SK-N-SH treated with all-trans-retinoic acid at 6 μM for 48 hours (cell line): ENCODE results near the gene PARVB.

ENCODE experiments used
- ATAC-seq: fragments of 200-7000 bp; cut with Tn5 transposase; 3 replicates; pipeline ENCODE4 v1.9.1; 2020; ENCODE audit warnings: mild to moderate bottlenecking, moderate library complexity
- ARNTL ChIP-seq: fragments of 450-650 bp; formaldehyde crosslinking; IDR thresholded peaks from 2 replicates; pipeline ENCODE4 v1.5.0; 2020; ENCODE audit warnings: low read depth, mild to moderate bottlenecking, moderate library complexity, borderline replicate concordance
- BACH2 ChIP-seq: fragments of 250-450 bp; sonication (Bioruptor Pico); IDR thresholded peaks from 2 replicates; pipeline ENCODE4 v1.9.0; 2021; ENCODE audit warnings: mild to moderate bottlenecking, borderline replicate concordance
- CREB5 ChIP-seq: fragments of 250-450 bp; sonication (Bioruptor Pico); IDR thresholded peaks from 2 replicates; pipeline ENCODE4 v1.5.1; 2020; ENCODE audit warnings: low read depth, mild to moderate bottlenecking, moderate library complexity
- CSDC2 ChIP-seq: fragments of 250-450 bp; sonication (Bioruptor Pico); IDR thresholded peaks from 2 replicates; pipeline ENCODE4 v1.5.0; 2020; ENCODE audit warnings: mild to moderate bottlenecking, moderate library complexity
- ESRRG ChIP-seq: fragments of 250-450 bp; sonication (Bioruptor Pico); IDR thresholded peaks from 2 replicates; pipeline ENCODE4 v1.6.1; 2021; ENCODE audit warnings: mild to moderate bottlenecking
- GLIS3 ChIP-seq: fragments of 250-450 bp; sonication (Bioruptor Pico); IDR thresholded peaks from 2 replicates; pipeline ENCODE4 v1.5.0; 2020; ENCODE audit warnings: mild to moderate bottlenecking, moderate library complexity
- ISL1 ChIP-seq: fragments of 250-450 bp; sonication (Bioruptor Pico); IDR thresholded peaks from 2 replicates; pipeline ENCODE4 v2.1.2; 2022; ENCODE audit warnings: mild to moderate bottlenecking, moderate library complexity
- OSR1 ChIP-seq: fragments of 250-450 bp; sonication (Bioruptor Pico); IDR thresholded peaks from 2 replicates; pipeline ENCODE4 v1.8.0; 2022; ENCODE audit warnings: moderate library complexity, mild to moderate bottlenecking, inconsistent platforms
- PATZ1 ChIP-seq: fragments of 250-450 bp; sonication (Bioruptor Pico); IDR thresholded peaks from 2 replicates; pipeline ENCODE4 v1.8.0; 2020; ENCODE audit warnings: mild to moderate bottlenecking, moderate library complexity, borderline replicate concordance
- POU6F1 ChIP-seq: fragments of 250-450 bp; sonication (Bioruptor Pico); IDR thresholded peaks from 2 replicates; pipeline ENCODE4 v1.8.0; 2021; ENCODE audit warnings: low read depth, mild to moderate bottlenecking, moderate library complexity, borderline replicate concordance
- PPARA ChIP-seq: fragments of 250-450 bp; sonication (Bioruptor Pico); IDR thresholded peaks from 2 replicates; pipeline ENCODE4 v1.5.0; 2020; ENCODE audit warnings: mild to moderate bottlenecking, borderline replicate concordance
- RARB ChIP-seq: fragments of 250-450 bp; sonication (Bioruptor Pico); IDR thresholded peaks from 2 replicates; pipeline ENCODE4 v1.8.0; 2021; ENCODE audit warnings: mild to moderate bottlenecking, moderate library complexity
- SNAI2 ChIP-seq: fragments of 250-450 bp; sonication (Bioruptor Pico); IDR thresholded peaks from 2 replicates; pipeline ENCODE4 v1.5.0; 2020; ENCODE audit warnings: mild to moderate bottlenecking, moderate library complexity
- TCF4 ChIP-seq: fragments of 250-450 bp; sonication (Bioruptor Pico); IDR thresholded peaks from 2 replicates; pipeline ENCODE4 v1.8.0; 2021; ENCODE audit warnings: mild to moderate bottlenecking, moderate library complexity, borderline replicate concordance
- TOX ChIP-seq: fragments of 250-450 bp; sonication (Bioruptor Pico); IDR thresholded peaks from 2 replicates; pipeline ENCODE4 v1.8.0; 2021; ENCODE audit warnings: mild to moderate bottlenecking, moderate library complexity, borderline replicate concordance
- TSHZ2 ChIP-seq: fragments of 250-450 bp; sonication (Bioruptor Pico); IDR thresholded peaks from 2 replicates; pipeline ENCODE4 v1.5.0; 2020; ENCODE audit warnings: mild to moderate bottlenecking, moderate library complexity
- ZC3H10 ChIP-seq: fragments of 250-450 bp; sonication (Bioruptor Pico); IDR thresholded peaks from 2 replicates; pipeline ENCODE4 v1.5.1; 2021; ENCODE audit warnings: mild to moderate bottlenecking, moderate library complexity
- ZFP3 ChIP-seq: fragments of 250-450 bp; sonication (Bioruptor Pico); IDR thresholded peaks from 2 replicates; pipeline ENCODE4 v1.5.0; 2020; ENCODE audit warnings: mild to moderate bottlenecking, moderate library complexity
- ZFP30 ChIP-seq: fragments of 450-650 bp; formaldehyde crosslinking; IDR thresholded peaks from 2 replicates; pipeline ENCODE4 v1.5.0; 2022; ENCODE audit warnings: mild to moderate bottlenecking, moderate library complexity
- ZNF565 ChIP-seq: fragments of 450-650 bp; formaldehyde crosslinking; conservative IDR thresholded peaks from 2 replicates; pipeline ENCODE4 v1.5.0; 2020; ENCODE audit warnings: low read depth, mild to moderate bottlenecking, moderate library complexity
- ZNF70 ChIP-seq: fragments of 450-650 bp; formaldehyde crosslinking; IDR thresholded peaks from 2 replicates; pipeline ENCODE4 v1.5.0; 2020; ENCODE audit warnings: mild to moderate bottlenecking, moderate library complexity
- ZNF8 ChIP-seq: fragments of 450-650 bp; formaldehyde crosslinking; IDR thresholded peaks from 2 replicates; pipeline ENCODE4 v1.5.0; 2020; ENCODE audit warnings: mild to moderate bottlenecking, moderate library complexity

PARVB gene

GRCh38 chr22:44146088-44146861 lies 122.2 kb downstream of the PARVB start:
- TF ChIP-seq ARNTL (CRISPR knock-in tag) (no peak), TCF4 (CRISPR knock-in tag) (no peak), CREB5 (CRISPR knock-in tag) (no peak), ZNF70 (CRISPR knock-in tag) (no peak), OSR1 (no peak), ZFP30 (CRISPR knock-in tag) (no peak), BACH2 (no peak), ZC3H10 (no peak), ZNF8 (CRISPR knock-in tag) (no peak), GLIS3 (no peak), TOX (CRISPR knock-in tag) (no peak), ZNF565 (CRISPR knock-in tag) (no peak), CSDC2 (CRISPR knock-in tag) (no peak), ESRRG (CRISPR knock-in tag) (no peak), PATZ1 (CRISPR knock-in tag) (no peak), TSHZ2 (no peak), RARB (no peak), POU6F1 (CRISPR knock-in tag) (no peak), SNAI2 (no peak)
- TF ChIP-seq, all 23 proteins: peak for 0
- no peak for ATAC-seq

GRCh38 chr22:44147008-44147645 lies 123.0 kb downstream of the PARVB start:
- ATAC-seq = no peak
- TF ChIP-seq ZFP30 (CRISPR knock-in tag) (no peak), ZFP3 (CRISPR knock-in tag) (no peak), CSDC2 (CRISPR knock-in tag) (no peak), GLIS3 (no peak), ESRRG (CRISPR knock-in tag) (no peak), POU6F1 (CRISPR knock-in tag) (no peak), PATZ1 (CRISPR knock-in tag) (no peak), TSHZ2 (no peak), CREB5 (CRISPR knock-in tag) (no peak), ISL1 (CRISPR knock-in tag) (no peak), ZNF8 (CRISPR knock-in tag) (no peak), PPARA (CRISPR knock-in tag) (no peak), ZC3H10 (no peak), ZNF565 (CRISPR knock-in tag) (no peak), RARB (no peak), ZNF70 (CRISPR knock-in tag) (no peak), SNAI2 (no peak)
